PC-9 (cell line): Measurements from ENCODE around the gene BLOC1S4.

Source experiments
- CTCF ChIP-seq: fragments of 200-600 bp; sonication (generic); conservative IDR thresholded peaks from 2 replicates; pipeline ENCODE4 v1.6.1; 2017; ENCODE audit warnings: mixed run types, antibody characterized with exemption, mild to moderate bottlenecking, moderate library complexity
- EZH2 ChIP-seq: fragments of 200-600 bp; sonication (generic); IDR thresholded peaks from 2 replicates; pipeline ENCODE4 v1.8.0; 2017; ENCODE audit warnings: antibody characterized with exemption, low read depth

GRCh38 chr4:6703786-6704185 is 12.2 kb upstream of the BLOC1S4 start:
- TF ChIP-seq CTCF (no peak), EZH2 (no peak)
